HUES48 (cell line): ENCODE measurements around the gene RBMX.

Source experiments
- H3K27ac ChIP-seq: one replicate; pipeline ENCODE4 v1.7.0; 2013; ENCODE audit warnings: low read depth, low read length, inconsistent platforms
- H3K27me3 ChIP-seq: 2 replicates; pipeline ENCODE4 v1.6.1; 2013; ENCODE audit warnings: mild to moderate bottlenecking, low read length; ENCODE audit not compliant: control insufficient read depth, insufficient read depth
- H3K36me3 ChIP-seq: 2 replicates; pipeline ENCODE4 v1.6.1; 2013; ENCODE audit warnings: low read length; ENCODE audit not compliant: control insufficient read depth, insufficient read depth
- H3K4me1 ChIP-seq: 2 replicates; pipeline ENCODE4 v1.6.1; 2013; ENCODE audit warnings: mild to moderate bottlenecking, low read length; ENCODE audit not compliant: control insufficient read depth, insufficient read depth
- H3K4me3 ChIP-seq: 2 replicates; pipeline ENCODE4 v1.5.1; 2013; ENCODE audit warnings: mild to moderate bottlenecking, low read depth, low read length
- H3K9ac ChIP-seq: 2 replicates; pipeline ENCODE4 v1.6.1; 2013; ENCODE audit warnings: mild to moderate bottlenecking, low read depth, low read length, moderate library complexity
- H3K9me3 ChIP-seq: 2 replicates; pipeline ENCODE4 v1.6.1; 2013; ENCODE audit warnings: low read length; ENCODE audit not compliant: control insufficient read depth, insufficient read depth

The RBMX gene

GRCh38 chrX:136863826-136864225 lies 16.7 kb downstream of the RBMX start:
- Histone ChIP-seq H3K27ac (no peak overlapping the region), H3K36me3 (peaks cover 79% of the 10 kb centered on the region), H3K4me3 (no peak overlapping the region), H3K4me1 (no peaks in the 10 kb centered on the region), H3K9me3 (no peaks in the 10 kb centered on the region), H3K27me3 (no peaks in the 10 kb centered on the region), H3K9ac (no peak overlapping the region)

- Histone ChIP-seq H3K9me3 (no peaks in the 10 kb centered on the region), H3K36me3 (peaks cover 74% of the 10 kb centered on the region), H3K9ac (no peak overlapping the region), H3K4me3 (no peak overlapping the region), H3K27ac (no peak overlapping the region), H3K27me3 (no peaks in the 10 kb centered on the region), H3K4me1 (no peaks in the 10 kb centered on the region)
Measured at GRCh38 chrX:136862546-136862945, 18.0 kb downstream of the RBMX start.

GRCh38 chrX:136861877-136862276 lies 18.6 kb downstream of the RBMX start:
- Histone ChIP-seq H3K4me3 (no peak overlapping the region), H3K9ac (no peak overlapping the region), H3K4me1 (no peaks in the 10 kb centered on the region), H3K27me3 (no peaks in the 10 kb centered on the region), H3K27ac (no peak overlapping the region), H3K9me3 (no peaks in the 10 kb centered on the region), H3K36me3 (peaks cover 69% of the 10 kb centered on the region)

- no peak overlapping the region for H3K9ac ChIP-seq
- H3K36me3 ChIP-seq: peaks cover 56% of the 10 kb centered on the region
- H3K27ac ChIP-seq: no peak overlapping the region
- H3K4me1 ChIP-seq: no peaks in the 10 kb centered on the region
- H3K27me3 ChIP-seq: no peaks in the 10 kb centered on the region
- H3K9me3 ChIP-seq: no peaks in the 10 kb centered on the region
- H3K4me3 ChIP-seq: no peak overlapping the region
Measured at GRCh38 chrX:136858007-136858756, 22.3 kb downstream of the RBMX start.

GRCh38 chrX:136856551-136856950 lies 24.0 kb downstream of the RBMX start:
- Histone ChIP-seq H3K4me3 (no peak overlapping the region), H3K27ac (no peak overlapping the region), H3K9me3 (no peaks in the 10 kb centered on the region), H3K27me3 (no peaks in the 10 kb centered on the region), H3K9ac (no peak overlapping the region), H3K4me1 (no peaks in the 10 kb centered on the region), H3K36me3 (peaks cover 40% of the 10 kb centered on the region)

- H3K36me3 ChIP-seq: peaks cover 35% of the 10 kb centered on the region
- H3K27me3 ChIP-seq: no peaks in the 10 kb centered on the region
- no peak overlapping the region for H3K4me3 ChIP-seq
- no peaks in the 10 kb centered on the region for H3K9me3 ChIP-seq
- H3K4me1 ChIP-seq: no peaks in the 10 kb centered on the region
- H3K9ac ChIP-seq: no peak overlapping the region
- no peak overlapping the region for H3K27ac ChIP-seq
Measured at GRCh38 chrX:136856050-136856449, 24.5 kb downstream of the RBMX start.

- Histone ChIP-seq H3K4me1 (no peaks in the 10 kb centered on the region), H3K36me3 (peaks cover 23% of the 10 kb centered on the region), H3K9ac (no peak overlapping the region), H3K9me3 (no peaks in the 10 kb centered on the region), H3K27me3 (no peaks in the 10 kb centered on the region), H3K27ac (no peak overlapping the region), H3K4me3 (no peak overlapping the region)
Measured at GRCh38 chrX:136851526-136851925, 29.0 kb downstream of the RBMX start.

GRCh38 chrX:136850441-136851175 lies 29.9 kb downstream of the RBMX start:
- no peak overlapping the region for H3K27ac ChIP-seq
- H3K4me3 ChIP-seq: no peak overlapping the region
- H3K9me3 ChIP-seq: no peaks in the 10 kb centered on the region
- H3K27me3 ChIP-seq: no peaks in the 10 kb centered on the region
- no peaks in the 10 kb centered on the region for H3K4me1 ChIP-seq
- H3K36me3 ChIP-seq: peaks cover 19% of the 10 kb centered on the region
- H3K9ac ChIP-seq: no peak overlapping the region

- Histone ChIP-seq H3K27me3 (no peaks in the 10 kb centered on the region), H3K4me1 (no peaks in the 10 kb centered on the region), H3K9me3 (no peaks in the 10 kb centered on the region)
Measured at GRCh38 chrX:136849395-136849794, 31.1 kb downstream of the RBMX start.

GRCh38 chrX:136847874-136848273 lies 32.7 kb downstream of the RBMX start:
- H3K27me3 ChIP-seq: no peaks in the 10 kb centered on the region
- H3K4me3 ChIP-seq: no peak overlapping the region
- H3K4me1 ChIP-seq: no peaks in the 10 kb centered on the region
- no peak overlapping the region for H3K9ac ChIP-seq
- peaks cover 18% of the 10 kb centered on the region for H3K36me3 ChIP-seq
- no peak overlapping the region for H3K27ac ChIP-seq
- H3K9me3 ChIP-seq: no peaks in the 10 kb centered on the region

More at GRCh38 chrX:136849395-136849794, 31.1 kb downstream of the RBMX start:
- Histone ChIP-seq H3K9ac (no peak overlapping the region), H3K36me3 (peaks cover 21% of the 10 kb centered on the region), H3K4me3 (no peak overlapping the region), H3K27ac (no peak overlapping the region)

GRCh38 chrX:136839196-136839595 lies 41.3 kb downstream of the RBMX start:
- Histone ChIP-seq H3K4me3 (no peak overlapping the region), H3K27me3 (no peaks in the 10 kb centered on the region), H3K4me1 (peaks cover 8% of the 10 kb centered on the region; the same call in 1 of the 2 replicates), H3K36me3 (no peaks in the 10 kb centered on the region), H3K9me3 (no peaks in the 10 kb centered on the region), H3K9ac (no peak overlapping the region), H3K27ac (no peak overlapping the region)
